Measurements from ENCODE around the gene SCUBE3. TPM values are rescaled to one million over a fixed set of nuclear protein-coding genes. Genes with fewer than 3 reads are reported as not detected.

The SCUBE3 gene
- total RNA-seq, 1 experiment from 2014 or later = 0.88 TPM

- DNase-seq (ENCODE audit: low spot score) = no peak
These were observed 87.1 kb downstream of the SCUBE3 start for GRCh38 chr6:35300848-35301247.

Other genes starting within 250 kb of the SCUBE3 start
- gene TCP11, start 72.6 kb upstream of the SCUBE3 start, total RNA-seq (2014; rRNA removed; shearing (Covaris generic)) = not detected in 2 replicates
- 12.8 and 14.1 TPM in 2 replicates for gene ZNF76, start 45.8 kb downstream of the SCUBE3 start, total RNA-seq (2014; rRNA removed; shearing (Covaris generic))
- not detected in 2 replicates for gene DEF6, start 83.9 kb downstream of the SCUBE3 start, total RNA-seq (2014; rRNA removed; shearing (Covaris generic))
- gene PPARD, start 128.6 kb downstream of the SCUBE3 start, total RNA-seq (2014; rRNA removed; shearing (Covaris generic)) = 6.0 and 7.2 TPM in 2 replicates
- 11.4 and 13.9 TPM in 2 replicates for gene FANCE, start 238.4 kb downstream of the SCUBE3 start, total RNA-seq (2014; rRNA removed; shearing (Covaris generic))